HAP-1 (cell line): ENCODE results near the gene NFATC2.
"Not testable (repeated sequence)": the region's sequence is repeated elsewhere in the genome, so short reads cannot be mapped to it uniquely, and the experiment has no call there.

Experiments used
- DNase-seq, 2 experiments: peaks; one replicate each; pipeline ENCODE4 v3.0.0-alpha.2; 2016 to 2020; ENCODE audit warnings: low spot score in 2 of 2
- H3K27me3 ChIP-seq: fragments of 250-450 bp; sonication (Bioruptor Pico); 2 replicates; pipeline ENCODE4 v1.5.1; 2020; ENCODE audit warnings: low read depth, mild to moderate bottlenecking, moderate library complexity
- H3K36me3 ChIP-seq: fragments of 250-450 bp; sonication (Bioruptor Pico); replicated peaks from 2 replicates; pipeline ENCODE4 v1.5.1; 2020; ENCODE audit warnings: mild to moderate bottlenecking
- H3K4me1 ChIP-seq: fragments of 250-450 bp; sonication (Bioruptor Pico); 2 replicates; pipeline ENCODE4 v1.5.1; 2020; ENCODE audit warnings: mild to moderate bottlenecking
- H3K4me3 ChIP-seq: fragments of 250-450 bp; sonication (Bioruptor Pico); 2 replicates; pipeline ENCODE4 v1.5.1; 2020; ENCODE audit warnings: mild to moderate bottlenecking, moderate library complexity
- H3K9me3 ChIP-seq: fragments of 250-450 bp; sonication (Bioruptor Pico); 2 replicates; pipeline ENCODE4 v1.5.1; 2020; ENCODE audit warnings: mild to moderate bottlenecking, moderate library complexity
- in situ Hi-C: fragments of 300-500 bp; cut with MboI; formaldehyde crosslinking; loops from 3 replicates; pipeline ENCODE4 v1.14.3; 2020; ENCODE audit warnings: low sequenced_read_pairs, inconsistent platforms, mixed read lengths

NFATC2 gene

DNA sequence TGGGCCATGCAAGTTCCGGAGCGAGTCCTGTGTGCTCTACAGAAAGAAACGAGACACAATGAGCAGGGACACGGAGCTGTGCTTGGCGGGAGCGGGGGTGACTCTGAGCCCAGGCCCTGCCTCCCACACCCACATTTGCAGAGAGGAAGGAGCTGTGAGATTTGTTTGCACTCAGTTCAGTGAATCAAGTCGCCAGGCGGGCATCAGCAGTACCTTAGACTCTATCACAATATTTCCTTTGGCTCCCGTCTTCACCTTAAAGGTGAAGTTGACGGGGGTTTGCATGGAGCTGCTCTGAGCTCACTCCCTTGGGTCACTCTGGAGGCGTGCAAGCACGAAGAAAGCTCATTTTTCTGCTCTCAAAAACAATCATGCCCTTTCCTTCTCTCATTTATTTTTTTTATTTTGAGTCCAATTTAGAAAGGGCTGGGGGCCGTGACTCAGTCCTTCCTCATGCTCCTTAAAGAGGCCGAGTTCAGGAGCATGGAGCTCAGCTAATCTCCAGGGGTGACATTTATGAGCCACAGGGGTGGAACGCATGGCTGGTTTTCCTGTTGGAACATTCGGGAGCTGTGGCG, 188.2 kb downstream of the NFATC2 start:
- Histone ChIP-seq H3K36me3 (no peaks in the 10 kb centered on the region), H3K27me3 (no peaks in the 10 kb centered on the region), H3K4me3 (no peak overlapping the region), H3K9me3 (no peaks in the 10 kb centered on the region), H3K4me1 (no peaks in the 10 kb centered on the region)
- no peak for DNase-seq
- in situ Hi-C loops: loop anchor here (25.0 kb wide), 1 partner anchor 733 kb away; no protein-coding TSS in a partner anchor

DNA sequence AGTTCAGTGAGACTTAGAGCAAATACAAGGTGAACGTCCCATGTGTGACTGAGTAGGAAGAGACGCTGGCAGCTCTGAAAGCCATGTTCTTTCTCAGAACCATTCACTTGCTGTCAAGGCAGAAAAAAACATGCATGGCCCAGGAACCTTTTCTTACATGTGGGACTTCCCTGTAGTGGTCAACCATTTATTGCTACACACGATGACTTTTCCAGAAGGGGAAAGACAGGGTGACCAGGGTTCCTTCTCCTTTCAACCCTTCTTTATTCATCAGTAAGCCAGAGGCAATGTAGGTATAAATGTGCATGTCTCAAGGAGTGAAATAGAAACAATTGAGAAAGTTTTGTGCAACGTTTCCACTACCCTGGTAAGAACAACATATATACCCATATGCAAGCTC, 189.0 kb downstream of the NFATC2 start:
- H3K27me3 ChIP-seq: no peaks in the 10 kb centered on the region
- DNase-seq: no peak
- no peak overlapping the region for H3K4me3 ChIP-seq
- in situ Hi-C loops: loop anchor here (25.0 kb wide), 1 partner anchor 734 kb away; no protein-coding TSS in a partner anchor
- no peaks in the 10 kb centered on the region for H3K4me1 ChIP-seq
- no peaks in the 10 kb centered on the region for H3K9me3 ChIP-seq
- H3K36me3 ChIP-seq: no peaks in the 10 kb centered on the region

DNA sequence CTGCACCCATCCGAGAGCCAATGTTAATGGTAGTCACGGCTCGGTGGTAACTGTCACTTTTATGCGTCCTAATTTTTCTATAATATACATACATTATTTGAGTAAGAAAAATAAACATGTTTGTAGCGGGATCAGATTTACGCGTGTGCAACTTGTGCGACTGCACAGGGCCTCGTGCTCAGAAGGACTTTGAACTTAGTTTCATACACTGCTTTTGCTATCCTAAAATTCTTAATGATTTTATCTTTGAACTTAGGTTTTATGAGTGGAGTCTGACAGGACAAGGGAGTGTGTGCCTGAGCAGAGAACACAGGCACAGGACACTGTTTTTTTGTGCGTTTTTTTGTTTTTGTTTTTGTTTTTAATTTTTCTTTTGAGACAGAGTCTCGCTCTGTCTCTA, 189.7 kb downstream of the NFATC2 start:
- no peak for DNase-seq
- no peaks in the 10 kb centered on the region for H3K4me1 ChIP-seq
- H3K27me3 ChIP-seq: no peaks in the 10 kb centered on the region
- no peaks in the 10 kb centered on the region for H3K36me3 ChIP-seq
- no peaks in the 10 kb centered on the region for H3K9me3 ChIP-seq
- no peak overlapping the region for H3K4me3 ChIP-seq
- in situ Hi-C loops: loop anchor here (25.0 kb wide), 1 partner anchor 735 kb away; no protein-coding TSS in a partner anchor

DNA sequence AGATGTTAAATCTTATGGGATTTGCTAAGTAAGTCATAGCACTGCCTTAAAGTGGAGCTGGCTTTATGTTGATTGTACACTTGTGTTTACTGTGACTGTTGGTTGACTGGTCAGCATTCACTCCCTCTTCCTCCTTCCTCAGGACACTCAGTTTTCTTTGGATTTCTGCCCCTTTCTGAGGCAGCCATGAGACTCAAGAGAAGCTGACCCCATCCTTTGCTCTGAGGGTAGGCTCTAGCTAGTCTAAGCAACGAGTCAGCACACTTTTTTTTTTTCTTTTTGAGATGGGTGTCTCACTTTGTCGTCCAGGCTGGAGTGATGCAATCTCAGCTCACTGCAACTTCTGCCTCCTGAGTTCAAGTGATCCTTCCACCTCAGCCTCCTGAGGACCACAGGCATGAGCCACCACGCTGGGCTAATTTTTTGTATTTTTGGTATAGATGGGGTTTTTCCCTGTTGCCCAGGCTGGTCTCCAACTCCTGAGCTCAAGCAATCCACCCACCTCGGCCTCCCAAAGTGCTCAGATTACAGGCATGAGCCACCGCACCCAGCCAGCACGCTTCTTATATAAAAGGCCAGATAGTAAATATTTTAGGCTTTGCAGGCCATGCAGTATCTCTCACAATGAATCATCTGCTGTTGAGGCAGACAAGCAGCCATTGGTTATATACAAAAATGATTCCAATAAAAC, 191.4 kb downstream of the NFATC2 start:
- H3K4me3 ChIP-seq: no peak overlapping the region
- in situ Hi-C loops: loop anchor here (25.0 kb wide), 1 partner anchor 736 kb away; no protein-coding TSS in a partner anchor
- no peaks in the 10 kb centered on the region for H3K9me3 ChIP-seq
- DNase-seq: no peak
- no peaks in the 10 kb centered on the region for H3K27me3 ChIP-seq
- H3K36me3 ChIP-seq: no peaks in the 10 kb centered on the region
- H3K4me1 ChIP-seq: no peaks in the 10 kb centered on the region

DNA sequence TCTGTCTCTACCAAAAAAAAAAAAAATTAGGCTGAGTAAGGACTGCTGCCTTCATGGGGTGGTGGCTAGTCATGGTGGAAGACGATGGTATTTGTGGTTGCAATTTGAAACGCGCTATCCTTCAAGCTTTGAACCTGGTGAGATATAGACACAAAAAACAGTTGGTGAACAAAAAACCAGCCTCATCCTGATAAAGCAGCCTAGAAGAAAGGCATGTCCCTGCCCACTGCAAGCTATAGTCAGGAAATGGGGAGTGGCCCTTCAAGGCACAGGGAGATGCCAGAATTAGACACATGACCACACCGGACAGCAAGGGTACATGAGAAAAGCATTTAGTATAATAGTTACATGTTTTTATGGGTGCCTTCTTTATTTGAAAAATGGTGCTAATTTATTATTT, 193.6 kb downstream of the NFATC2 start:
- DNase-seq: no peak
- Histone ChIP-seq H3K36me3 (no peaks in the 10 kb centered on the region), H3K9me3 (no peaks in the 10 kb centered on the region; the same call in 1 of the 2 replicates), H3K27me3 (no peaks in the 10 kb centered on the region), H3K4me1 (no peaks in the 10 kb centered on the region), H3K4me3 (no peak overlapping the region)
- in situ Hi-C loops: no loop called here

DNA sequence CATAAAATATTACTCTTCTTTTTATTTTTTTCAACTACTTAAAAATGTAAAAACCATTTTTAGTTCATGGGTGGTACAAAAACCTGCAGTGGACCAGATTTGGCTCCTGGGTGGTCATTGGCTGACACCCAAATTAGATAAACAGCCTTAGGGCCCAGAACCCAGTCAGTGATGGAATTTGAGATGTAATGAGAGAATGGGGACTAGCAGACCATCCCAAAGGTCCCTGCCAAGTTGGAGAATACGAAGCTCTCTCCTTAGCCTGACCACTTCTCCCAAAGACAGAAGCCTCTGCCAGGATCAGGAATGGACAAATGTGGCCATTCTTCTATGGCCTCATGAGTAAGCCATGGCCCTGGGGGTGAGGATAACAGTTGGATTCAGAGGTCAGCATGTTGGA, 194.7 kb downstream of the NFATC2 start:
- no peak for DNase-seq
- in situ Hi-C loops: no loop called here
- no peaks in the 10 kb centered on the region; the same call in 1 of the 2 replicates for H3K9me3 ChIP-seq
- no peaks in the 10 kb centered on the region for H3K27me3 ChIP-seq
- no peak overlapping the region for H3K4me3 ChIP-seq
- no peaks in the 10 kb centered on the region for H3K4me1 ChIP-seq
- H3K36me3 ChIP-seq: no peaks in the 10 kb centered on the region

DNA sequence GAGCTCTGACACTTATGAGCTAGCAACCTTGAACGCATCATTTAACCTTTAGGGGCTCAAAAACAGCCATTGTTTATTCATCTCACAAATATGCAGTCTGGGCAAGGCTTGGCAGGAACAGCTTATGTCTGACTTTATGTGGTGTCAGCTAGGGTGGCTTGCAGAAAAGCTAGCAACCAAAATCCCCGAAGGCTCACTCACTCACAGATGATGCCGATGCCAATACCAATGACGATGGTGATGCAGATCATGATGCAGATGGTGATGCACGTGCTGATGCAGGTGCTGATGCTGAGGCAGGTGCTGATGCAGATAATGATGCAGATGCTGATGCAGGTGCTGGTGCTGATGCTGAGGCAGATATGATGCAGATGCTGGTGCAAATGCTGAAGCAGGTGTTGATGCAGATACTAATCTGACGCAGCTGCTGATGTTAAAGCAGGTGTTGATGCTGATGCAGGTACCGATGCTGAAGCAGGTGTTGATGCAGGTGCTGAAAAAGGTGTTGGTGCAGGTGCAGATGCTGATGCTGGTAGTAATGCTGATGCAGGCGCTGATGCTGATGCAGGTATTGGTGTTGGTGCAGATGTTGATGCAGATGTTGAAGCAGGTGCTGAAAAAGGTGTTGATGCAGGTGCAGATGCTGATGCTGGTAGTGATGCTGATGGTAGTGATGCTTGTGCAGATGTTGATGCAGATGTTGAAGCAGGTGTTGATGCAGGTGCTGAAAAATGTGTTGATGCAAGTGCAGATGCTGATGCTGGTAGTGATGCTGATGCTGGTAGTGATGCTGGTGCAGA, 195.6 kb downstream of the NFATC2 start:
- no peak for DNase-seq
- in situ Hi-C loops: no loop called here

DNA sequence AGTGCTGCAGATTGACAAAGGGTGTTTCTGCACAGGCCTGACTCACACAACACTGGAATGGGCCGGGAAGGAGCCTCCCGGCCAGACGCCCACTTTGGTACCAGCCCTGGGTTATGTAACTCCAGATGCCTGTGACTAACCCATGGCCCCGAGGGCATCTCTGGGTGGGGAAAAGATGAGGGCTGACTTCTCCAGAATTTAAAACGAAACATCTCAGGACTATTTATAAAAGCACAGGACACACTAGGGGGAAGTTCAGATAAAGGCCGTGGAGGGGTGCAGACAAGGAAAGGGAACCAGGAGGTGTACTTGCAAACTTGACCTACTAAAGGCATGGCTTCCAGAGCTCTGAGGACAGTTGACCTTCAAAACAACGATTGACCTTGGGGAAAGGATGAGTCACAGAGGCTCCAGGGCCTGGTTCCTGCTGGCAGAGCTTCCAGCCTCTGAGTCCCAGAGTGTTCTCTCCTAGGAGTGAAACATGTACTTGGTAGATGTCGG, 196.9 kb downstream of the NFATC2 start:
- Histone ChIP-seq H3K36me3 (no peaks in the 10 kb centered on the region), H3K9me3 (no peaks in the 10 kb centered on the region; the same call in 1 of the 2 replicates), H3K4me1 (no peaks in the 10 kb centered on the region), H3K4me3 (no peak overlapping the region), H3K27me3 (no peaks in the 10 kb centered on the region)
- in situ Hi-C loops: no loop called here
- no peak for DNase-seq

More for the DNA sequence above, 195.6 kb downstream of the NFATC2 start:
- Histone ChIP-seq H3K4me3 (no peak overlapping the region), H3K9me3 (no peaks in the 10 kb centered on the region; the same call in 1 of the 2 replicates), H3K36me3 (no peaks in the 10 kb centered on the region), H3K4me1 (no peaks in the 10 kb centered on the region), H3K27me3 (no peaks in the 10 kb centered on the region)

DNA sequence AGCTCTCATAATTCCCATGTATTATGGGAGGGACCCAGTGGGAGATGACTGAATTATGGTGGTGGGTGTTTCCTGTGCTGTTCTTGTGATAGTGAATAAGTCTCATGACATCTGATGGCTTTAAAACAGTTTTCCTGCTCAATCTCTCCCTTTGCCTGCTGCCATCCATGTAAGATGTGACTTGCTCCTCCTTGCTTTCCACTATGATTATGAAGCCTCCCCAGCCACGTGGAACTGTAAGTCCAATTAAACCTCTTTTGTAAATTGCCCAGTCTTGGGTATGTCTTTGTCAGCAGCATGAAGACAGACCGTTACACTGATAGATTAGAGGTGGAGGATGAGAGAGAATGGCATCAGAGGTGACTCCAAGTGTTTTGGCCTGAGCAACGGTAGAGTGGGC, 198.7 kb downstream of the NFATC2 start:
- DNase-seq, H3K36me3 ChIP-seq, H3K9me3 ChIP-seq, H3K4me3 ChIP-seq, in situ Hi-C loops, H3K4me1 ChIP-seq, H3K27me3 ChIP-seq: not testable (repeated sequence)

DNA sequence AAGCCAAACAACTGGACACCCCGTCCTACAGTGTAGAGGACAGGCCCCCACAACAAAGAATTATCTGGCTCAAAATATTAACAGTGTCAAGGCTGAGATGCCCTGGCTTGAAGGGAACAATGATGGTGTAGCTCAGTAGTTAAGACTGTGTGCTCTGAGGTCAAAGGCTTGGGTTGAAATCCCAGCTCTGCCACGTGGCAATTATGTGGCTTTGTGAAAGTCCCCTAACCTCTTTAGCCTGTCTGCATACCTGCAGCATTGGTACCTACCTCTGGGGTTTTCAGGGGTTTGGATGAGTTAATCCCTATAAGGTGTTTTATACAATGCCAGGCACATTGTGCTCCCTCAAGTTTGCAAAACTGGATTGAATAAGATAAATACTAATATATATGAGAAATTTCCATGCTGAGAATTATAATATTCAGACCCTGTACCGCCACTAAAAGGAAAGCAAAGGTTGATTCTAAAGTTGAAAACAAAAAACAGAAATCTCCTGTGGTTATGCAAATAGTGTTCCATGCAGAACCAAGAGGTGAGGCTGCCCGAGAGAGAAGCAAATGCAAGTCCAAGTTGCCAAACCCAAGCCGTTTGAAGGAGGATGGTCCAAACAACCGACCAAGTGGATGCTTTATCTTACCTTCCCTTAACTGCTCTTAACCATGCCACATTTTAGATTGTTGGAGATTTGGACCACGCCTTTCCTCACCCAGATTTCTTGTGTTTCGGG, 199.8 kb downstream of the NFATC2 start:
- Histone ChIP-seq H3K9me3 (no peaks in the 10 kb centered on the region; the same call in 1 of the 2 replicates), H3K4me1 (no peaks in the 10 kb centered on the region), H3K36me3 (no peaks in the 10 kb centered on the region), H3K4me3 (no peak overlapping the region), H3K27me3 (no peaks in the 10 kb centered on the region)
- in situ Hi-C loops: no loop called here
- no peak for DNase-seq

DNA sequence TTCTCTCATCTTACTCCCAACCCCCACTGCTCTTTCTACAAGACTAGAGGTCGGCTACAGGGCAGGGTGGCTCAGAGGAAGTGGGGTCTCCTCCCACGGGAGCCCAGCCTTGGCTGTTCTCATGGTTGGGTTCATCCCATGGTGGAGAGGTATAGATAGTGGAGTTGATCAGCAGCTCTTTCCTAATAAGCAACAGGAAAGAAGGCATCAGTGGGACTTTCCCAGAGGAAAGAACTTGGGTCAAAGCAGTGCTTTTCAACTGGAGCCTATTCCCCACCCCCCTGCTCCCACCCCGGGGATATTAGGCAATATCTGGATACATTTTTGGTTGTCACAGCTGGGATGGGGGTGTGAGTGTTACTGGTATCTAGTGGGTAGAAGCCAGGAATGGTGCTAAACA, 200.9 kb downstream of the NFATC2 start:
- in situ Hi-C loops: no loop called here
- no peaks in the 10 kb centered on the region for H3K27me3 ChIP-seq
- no peaks in the 10 kb centered on the region for H3K36me3 ChIP-seq
- DNase-seq: no peak
- H3K4me3 ChIP-seq: no peak overlapping the region
- no peaks in the 10 kb centered on the region for H3K4me1 ChIP-seq
- no peaks in the 10 kb centered on the region; the same call in 1 of the 2 replicates for H3K9me3 ChIP-seq

DNA sequence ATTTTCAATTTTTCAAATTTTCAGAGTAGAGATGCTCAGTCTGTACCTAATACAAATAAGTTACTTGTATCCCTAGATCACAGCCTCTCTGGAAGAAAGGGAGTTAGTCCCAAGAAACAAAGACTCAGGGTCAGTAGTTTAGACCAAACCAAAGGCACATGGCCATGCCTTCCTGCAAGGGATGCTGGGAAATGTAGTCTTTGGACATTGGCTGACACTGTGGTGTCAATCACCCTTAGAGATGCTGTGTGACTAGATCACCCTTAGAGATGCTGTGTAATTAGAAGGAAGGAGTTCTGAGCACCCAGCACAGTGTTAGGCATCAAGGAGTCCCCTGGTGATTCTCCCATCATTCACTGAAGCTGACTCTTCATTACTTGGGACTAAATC, 202.1 kb downstream of the NFATC2 start:
- Histone ChIP-seq H3K36me3 (no peaks in the 10 kb centered on the region), H3K9me3 (no peaks in the 10 kb centered on the region; the same call in 1 of the 2 replicates), H3K4me1 (no peaks in the 10 kb centered on the region), H3K27me3 (no peaks in the 10 kb centered on the region), H3K4me3 (no peak overlapping the region)
- in situ Hi-C loops: no loop called here
- DNase-seq: no peak

DNA sequence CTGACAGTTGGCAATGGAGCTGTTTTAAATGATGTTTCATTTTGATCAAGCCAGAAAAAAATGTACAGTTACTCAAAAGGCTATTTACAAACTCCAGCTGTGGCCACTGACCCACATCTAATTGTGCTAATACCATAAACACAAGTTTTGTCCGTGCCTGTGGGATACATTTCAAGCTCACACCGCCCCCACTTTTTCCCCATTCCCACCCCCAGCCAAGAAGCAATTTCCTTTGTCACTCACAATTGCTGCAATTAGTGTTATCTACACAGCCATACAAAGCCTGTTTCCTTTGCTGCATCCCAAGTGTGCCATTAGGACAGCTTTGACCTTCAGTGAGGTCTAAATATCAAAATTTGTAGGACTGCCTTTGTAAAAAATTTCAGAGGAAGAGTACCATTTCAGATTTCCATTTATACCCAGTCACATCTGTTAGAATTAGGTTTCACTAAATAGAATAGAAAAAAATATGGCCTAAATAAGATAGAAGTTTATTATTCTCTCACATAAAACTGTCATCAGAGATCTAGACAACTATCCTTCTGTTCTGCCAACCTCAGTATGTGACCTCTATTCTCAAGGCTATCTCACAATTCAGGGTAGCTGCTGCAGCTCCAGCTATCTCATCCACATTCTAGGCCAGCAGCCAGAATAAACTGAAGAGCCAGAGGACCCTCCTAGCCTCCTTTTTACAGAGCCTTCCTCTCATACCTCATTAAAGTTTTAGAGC, 202.6 kb downstream of the NFATC2 start:
- Histone ChIP-seq H3K4me1 (no peaks in the 10 kb centered on the region), H3K27me3 (no peaks in the 10 kb centered on the region), H3K36me3 (no peaks in the 10 kb centered on the region), H3K9me3 (no peaks in the 10 kb centered on the region; the same call in 1 of the 2 replicates), H3K4me3 (no peak overlapping the region)
- DNase-seq: no peak
- in situ Hi-C loops: no loop called here
